WERI-Rb-1 (cell line): Measurements from ENCODE around the gene DNAJC18.
"Not testable (repeated sequence)": the region's sequence is repeated elsewhere in the genome, so short reads cannot be mapped to it uniquely, and the experiment has no call there.

Source experiments
- DNase-seq: peaks from one replicate; pipeline ENCODE4 v3.0.0-alpha.2; 2020
- H3K27ac ChIP-seq: fragments of 250-450 bp; sonication (Bioruptor Pico); 2 replicates; pipeline ENCODE4 v1.5.1; 2020; ENCODE audit warnings: mild to moderate bottlenecking, moderate library complexity
- H3K27me3 ChIP-seq: fragments of 250-450 bp; sonication (Bioruptor Pico); 2 replicates; pipeline ENCODE4 v1.5.1; 2021; ENCODE audit warnings: mild to moderate bottlenecking, low read depth, moderate library complexity; ENCODE audit not compliant: insufficient read depth, severe bottlenecking
- H3K36me3 ChIP-seq: fragments of 250-450 bp; sonication (Bioruptor Pico); 2 replicates; pipeline ENCODE4 v1.5.1; 2020; ENCODE audit warnings: mild to moderate bottlenecking, moderate library complexity
- H3K4me3 ChIP-seq: 2 replicates; pipeline ENCODE4 v1.5.1; 2011; ENCODE audit warnings: low read depth, mild to moderate bottlenecking, control low read depth, low read length
- H3K9me3 ChIP-seq: fragments of 250-450 bp; sonication (Bioruptor Pico); 2 replicates; pipeline ENCODE4 v1.5.1; 2021; ENCODE audit warnings: mild to moderate bottlenecking, moderate library complexity; ENCODE audit not compliant: severe bottlenecking
- CTCF ChIP-seq: IDR thresholded peaks from 2 replicates; pipeline ENCODE4 v1.5.1; 2011; ENCODE audit warnings: low read depth, mild to moderate bottlenecking, control low read depth, inconsistent platforms, low read length

Gene DNAJC18

DNA sequence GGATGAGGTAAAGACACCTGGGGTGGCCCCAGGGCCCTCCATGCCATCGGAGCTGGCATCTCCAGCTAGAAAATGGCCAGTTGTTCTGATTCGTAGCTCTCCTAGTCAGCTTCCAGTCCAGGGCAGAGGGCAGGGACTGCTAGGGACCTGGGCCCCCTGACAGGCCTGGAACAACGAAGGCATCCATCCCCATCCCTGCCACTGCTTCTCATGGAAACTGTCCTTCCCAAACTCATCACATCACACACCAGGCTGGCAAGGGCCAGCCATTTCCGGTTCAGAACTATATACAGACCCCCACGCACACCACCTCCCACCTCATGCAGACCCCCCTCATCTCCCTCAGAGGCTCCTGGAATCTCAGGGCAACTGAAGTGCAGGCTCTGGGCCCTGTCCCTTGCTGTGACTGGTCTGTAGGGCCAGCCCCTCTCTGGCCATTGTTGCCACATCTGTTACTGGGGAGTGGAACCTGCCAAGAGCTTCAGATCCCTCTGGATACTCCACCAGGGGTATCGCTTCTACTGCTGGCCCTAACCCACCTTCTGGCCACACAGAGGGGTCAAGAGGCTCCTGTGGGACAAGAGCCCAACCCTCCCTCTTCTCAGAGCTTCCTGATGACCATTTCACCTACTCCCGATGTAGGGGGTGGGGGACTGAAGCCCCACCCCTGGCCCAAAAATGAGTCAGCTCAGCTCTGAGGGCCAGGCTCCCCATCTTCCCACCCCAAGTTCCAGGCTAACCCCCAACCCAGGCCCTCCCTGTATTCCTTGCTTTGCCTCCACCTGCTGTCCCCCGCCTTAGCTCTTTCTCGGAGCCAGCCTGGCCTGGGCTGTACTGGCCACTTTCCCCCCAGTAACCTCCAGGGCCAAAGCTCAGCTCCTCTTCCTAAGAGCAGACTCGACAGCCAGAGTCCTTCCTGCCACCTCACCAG lies 48.4 kb downstream of the DNAJC18 start:
- no peak overlapping the region for H3K27ac ChIP-seq
- H3K27me3 ChIP-seq = no peaks in the 10 kb centered on the region
- no peak overlapping the region for H3K4me3 ChIP-seq
- no peak for TF ChIP-seq CTCF
- DNase-seq = no peak
- H3K9me3 ChIP-seq = peaks cover 5% of the 10 kb centered on the region
- no peaks in the 10 kb centered on the region for H3K36me3 ChIP-seq

GRCh38 chr5:139389701-139390638 lies 49.4 kb downstream of the DNAJC18 start, which contains the start of gene MZB1:
Gene MZB1 (minus strand): TSS chr5:139389913. CDS start chr5:139389856, 57 bp downstream.
- DNase-seq = no peak
- no peak for TF ChIP-seq CTCF
- Histone ChIP-seq H3K9me3 (peaks cover 5% of the 10 kb centered on the region), H3K36me3 (no peaks in the 10 kb centered on the region), H3K27me3 (no peaks in the 10 kb centered on the region), H3K4me3 (no peak within 1 kb of the TSS), H3K27ac (no peak within 1 kb of the TSS)

- Histone ChIP-seq H3K27me3 (no peaks in the 10 kb centered on the region), H3K4me3 (no peak overlapping the region), H3K36me3 (no peaks in the 10 kb centered on the region), H3K9me3 (peaks cover 5% of the 10 kb centered on the region), H3K27ac (no peak overlapping the region)
- no peak for DNase-seq
- no peak for TF ChIP-seq CTCF
These were observed 51.0 kb downstream of the DNAJC18 start for GRCh38 chr5:139388198-139388821.

GRCh38 chr5:139387611-139388197 lies 51.6 kb downstream of the DNAJC18 start:
- no peaks in the 10 kb centered on the region for H3K36me3 ChIP-seq
- peaks cover under 1% of the 10 kb centered on the region for H3K9me3 ChIP-seq
- no peak for TF ChIP-seq CTCF
- H3K4me3 ChIP-seq = no peak overlapping the region
- H3K27ac ChIP-seq = no peak overlapping the region
- H3K27me3 ChIP-seq = no peaks in the 10 kb centered on the region
- no peak for DNase-seq

- DNase-seq, H3K4me3 ChIP-seq, H3K36me3 ChIP-seq, H3K27ac ChIP-seq, H3K27me3 ChIP-seq, H3K9me3 ChIP-seq: not testable (repeated sequence)
These were observed 52.4 kb downstream of the DNAJC18 start for GRCh38 chr5:139386956-139387355.
